DMS53 treated with DMSO at 0.1 percent for 48 hours (cell line): ENCODE data around the gene GCFC2.

Experiments
- DNase-seq: peaks from one replicate; lab custom pipeline; 2025; ENCODE audit not compliant: unreplicated experiment; lab: John Stamatoyannopoulos, UW

GCFC2 gene

GRCh38 chr2:75632091-75632701 is 78.5 kb downstream of the GCFC2 start:
- DNase-seq, result no peak

GRCh38 chr2:75627902-75628504 is 82.7 kb downstream of the GCFC2 start:
- DNase-seq, result peak; percentile 78

- no peak for DNase-seq
These were observed 87.8 kb downstream of the GCFC2 start for GRCh38 chr2:75622929-75623328.

- no peak for DNase-seq
These were observed 88.2 kb downstream of the GCFC2 start for GRCh38 chr2:75622500-75622899.

GRCh38 chr2:75621228-75621627 is 89.5 kb downstream of the GCFC2 start:
- no peak for DNase-seq

- DNase-seq, result no peak
These were observed 90.6 kb downstream of the GCFC2 start for GRCh38 chr2:75619956-75620740.

- DNase-seq, result no peak
These were observed 93.8 kb downstream of the GCFC2 start for GRCh38 chr2:75616933-75617332.

GRCh38 chr2:75616406-75616805 is 94.3 kb downstream of the GCFC2 start:
- no peak for DNase-seq

GRCh38 chr2:75614162-75614651 is 96.5 kb downstream of the GCFC2 start:
- no peak for DNase-seq

- no peak for DNase-seq
These were observed 97.9 kb downstream of the GCFC2 start for GRCh38 chr2:75612862-75613243.
